Measurements from ENCODE around the gene IL1RAPL2. TPM values are rescaled to one million over a fixed set of nuclear protein-coding genes. Genes with fewer than 3 reads are reported as not detected.

Gene IL1RAPL2
- total RNA-seq, 1 donor from 2014 or later: not detected

DNA sequence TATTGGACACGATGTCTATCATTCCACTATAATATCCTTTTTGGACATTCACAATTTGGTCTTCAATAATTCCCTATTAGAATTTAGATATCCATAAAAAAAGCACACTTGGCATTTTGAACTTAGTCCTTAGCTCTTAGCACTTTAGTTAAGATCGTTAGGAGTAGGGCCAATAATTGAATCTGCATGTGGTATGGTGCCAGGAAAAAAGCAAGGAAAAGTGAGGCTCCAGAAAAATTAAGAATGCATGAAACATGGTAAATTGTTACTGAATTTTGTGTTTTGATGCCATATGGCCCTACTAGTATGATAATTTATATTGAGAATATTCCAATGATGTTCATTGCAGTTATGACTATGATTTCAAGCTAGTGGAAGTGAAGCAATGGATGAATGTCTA lies 708.1 kb downstream of the IL1RAPL2 start:
- no peak for DNase-seq (ENCODE audit: low read depth)
- no peak overlapping the region for H3K4me3 ChIP-seq (ENCODE audit: low read depth, low read length)
- H3K36me3 ChIP-seq (ENCODE audit: control insufficient read depth, insufficient read depth, low read length): no peaks in the 10 kb centered on the region
- H3K27me3 ChIP-seq (ENCODE audit: control insufficient read depth, insufficient read depth, low read length): no peaks in the 10 kb centered on the region
- TF ChIP-seq, protein P1, sequence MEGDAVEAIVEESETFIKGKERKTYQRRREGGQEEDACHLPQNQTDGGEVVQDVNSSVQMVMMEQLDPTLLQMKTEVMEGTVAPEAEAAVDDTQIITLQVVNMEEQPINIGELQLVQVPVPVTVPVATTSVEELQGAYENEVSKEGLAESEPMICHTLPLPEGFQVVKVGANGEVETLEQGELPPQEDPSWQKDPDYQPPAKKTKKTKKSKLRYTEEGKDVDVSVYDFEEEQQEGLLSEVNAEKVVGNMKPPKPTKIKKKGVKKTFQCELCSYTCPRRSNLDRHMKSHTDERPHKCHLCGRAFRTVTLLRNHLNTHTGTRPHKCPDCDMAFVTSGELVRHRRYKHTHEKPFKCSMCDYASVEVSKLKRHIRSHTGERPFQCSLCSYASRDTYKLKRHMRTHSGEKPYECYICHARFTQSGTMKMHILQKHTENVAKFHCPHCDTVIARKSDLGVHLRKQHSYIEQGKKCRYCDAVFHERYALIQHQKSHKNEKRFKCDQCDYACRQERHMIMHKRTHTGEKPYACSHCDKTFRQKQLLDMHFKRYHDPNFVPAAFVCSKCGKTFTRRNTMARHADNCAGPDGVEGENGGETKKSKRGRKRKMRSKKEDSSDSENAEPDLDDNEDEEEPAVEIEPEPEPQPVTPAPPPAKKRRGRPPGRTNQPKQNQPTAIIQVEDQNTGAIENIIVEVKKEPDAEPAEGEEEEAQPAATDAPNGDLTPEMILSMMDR (IDR thresholded peaks at IDR 0.05; ENCODE audit: insufficient read depth, low read length, severe bottlenecking): no peak
- no peak for FAIRE-seq

DNA sequence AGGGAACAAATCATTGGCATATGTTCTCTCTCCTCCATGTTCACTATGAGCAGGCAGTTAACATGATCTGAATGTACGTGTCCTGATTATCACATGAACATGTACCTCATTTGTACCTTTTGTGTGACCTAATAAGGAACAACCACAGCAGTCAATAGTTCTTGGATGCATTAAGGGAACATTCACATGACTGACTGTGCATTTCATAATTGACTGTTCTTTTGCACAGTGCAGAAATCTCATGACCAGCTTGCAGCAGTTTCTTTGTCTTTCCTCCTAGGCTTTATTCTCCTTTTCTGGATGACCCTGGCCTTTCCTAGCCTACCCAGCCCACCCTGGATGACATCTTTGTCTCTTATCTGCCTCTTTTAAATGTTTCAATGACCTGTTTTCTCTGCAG lies 711.1 kb downstream of the IL1RAPL2 start:
- FAIRE-seq: no peak
- Histone ChIP-seq H3K4me3 (ENCODE audit: low read depth, low read length) (no peak overlapping the region), H3K27me3 (ENCODE audit: control insufficient read depth, insufficient read depth, low read length) (no peaks in the 10 kb centered on the region), H3K36me3 (ENCODE audit: control insufficient read depth, insufficient read depth, low read length) (no peaks in the 10 kb centered on the region)
- TF ChIP-seq, protein P1 (IDR thresholded peaks at IDR 0.05; ENCODE audit: insufficient read depth, low read length, severe bottlenecking): no peak
- no peak for DNase-seq (ENCODE audit: low read depth)

DNA sequence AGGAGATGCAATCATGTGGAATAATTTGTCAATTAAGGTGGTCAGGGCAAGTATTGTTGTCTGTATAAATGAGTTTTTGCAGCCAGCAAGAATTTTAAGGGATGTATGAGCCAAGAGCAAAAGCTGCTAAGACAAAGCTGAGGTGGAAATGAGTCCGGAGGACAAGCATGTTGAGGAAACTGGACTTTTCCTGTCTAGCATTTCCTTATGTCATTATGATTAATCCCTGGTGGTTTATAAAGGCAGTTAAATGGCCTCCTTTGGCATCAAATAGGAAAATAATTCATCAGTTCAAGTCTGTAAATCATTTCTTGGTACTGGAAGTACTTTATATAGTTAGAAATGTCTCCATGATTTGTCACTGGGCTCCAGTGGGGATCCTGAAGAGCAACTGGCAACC lies 716.1 kb downstream of the IL1RAPL2 start:
- no peaks in the 10 kb centered on the region for H3K36me3 ChIP-seq (ENCODE audit: control insufficient read depth, insufficient read depth, low read length)
- TF ChIP-seq, protein P1 (IDR thresholded peaks at IDR 0.05; ENCODE audit: insufficient read depth, low read length, severe bottlenecking): no peak
- no peak overlapping the region for H3K4me3 ChIP-seq (ENCODE audit: low read depth, low read length)
- peak; percentile 17 for DNase-seq (ENCODE audit: low read depth)
- FAIRE-seq: no peak
- H3K27me3 ChIP-seq (ENCODE audit: control insufficient read depth, insufficient read depth, low read length): no peaks in the 10 kb centered on the region

DNA sequence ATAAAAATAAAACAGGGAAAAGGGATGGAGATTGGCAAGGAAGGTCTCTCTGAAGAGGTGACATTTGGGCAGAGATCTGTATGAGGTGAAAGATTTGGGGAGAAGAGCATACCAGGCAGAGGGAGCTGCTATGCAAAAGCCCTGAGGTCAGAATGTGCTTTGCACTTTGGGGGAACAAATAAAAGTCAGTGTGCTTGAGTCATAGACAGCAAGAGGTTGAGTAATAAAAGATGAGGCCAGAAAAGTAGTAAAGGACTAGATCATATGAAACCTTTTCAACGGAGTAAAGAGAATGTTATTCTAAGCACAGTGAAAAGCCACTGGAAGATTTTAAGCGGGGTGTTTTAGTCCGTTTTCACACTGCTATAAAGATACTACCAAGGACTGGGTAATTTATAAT lies 731.0 kb downstream of the IL1RAPL2 start:
- FAIRE-seq: no peak
- Histone ChIP-seq H3K36me3 (ENCODE audit: control insufficient read depth, insufficient read depth, low read length) (no peaks in the 10 kb centered on the region), H3K4me3 (ENCODE audit: low read depth, low read length) (no peak overlapping the region), H3K27me3 (ENCODE audit: control insufficient read depth, insufficient read depth, low read length) (no peaks in the 10 kb centered on the region)
- TF ChIP-seq, protein P1 (IDR thresholded peaks at IDR 0.05; ENCODE audit: insufficient read depth, low read length, severe bottlenecking): no peak
- DNase-seq (ENCODE audit: low read depth): peak; percentile 34

DNA sequence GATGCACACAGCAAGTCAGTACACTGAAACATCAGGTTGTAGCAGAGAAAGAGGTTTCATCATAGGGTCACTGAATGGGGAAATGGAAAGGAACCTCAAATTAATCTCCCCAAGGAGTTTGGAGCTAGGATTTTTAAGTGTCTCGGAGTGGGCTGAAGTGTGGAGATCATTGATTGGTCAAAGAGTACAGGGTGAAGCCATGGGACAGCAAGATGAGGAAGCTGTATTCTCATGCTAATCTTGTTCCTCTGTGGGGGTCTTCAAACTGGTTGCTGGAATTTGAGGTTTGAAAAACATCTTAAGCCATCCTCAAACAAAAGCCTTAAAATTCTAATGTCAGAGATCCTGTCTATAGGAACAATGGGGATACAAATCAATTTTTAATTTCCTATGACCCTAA lies 733.3 kb downstream of the IL1RAPL2 start:
- no peaks in the 10 kb centered on the region for H3K36me3 ChIP-seq (ENCODE audit: control insufficient read depth, insufficient read depth, low read length)
- TF ChIP-seq, protein P1 (IDR thresholded peaks at IDR 0.05; ENCODE audit: insufficient read depth, low read length, severe bottlenecking): no peak
- FAIRE-seq (no peak), DNase-seq (ENCODE audit: low read depth) (no peak)
- no peak overlapping the region for H3K4me3 ChIP-seq (ENCODE audit: low read depth, low read length)
- no peaks in the 10 kb centered on the region for H3K27me3 ChIP-seq (ENCODE audit: control insufficient read depth, insufficient read depth, low read length)

DNA sequence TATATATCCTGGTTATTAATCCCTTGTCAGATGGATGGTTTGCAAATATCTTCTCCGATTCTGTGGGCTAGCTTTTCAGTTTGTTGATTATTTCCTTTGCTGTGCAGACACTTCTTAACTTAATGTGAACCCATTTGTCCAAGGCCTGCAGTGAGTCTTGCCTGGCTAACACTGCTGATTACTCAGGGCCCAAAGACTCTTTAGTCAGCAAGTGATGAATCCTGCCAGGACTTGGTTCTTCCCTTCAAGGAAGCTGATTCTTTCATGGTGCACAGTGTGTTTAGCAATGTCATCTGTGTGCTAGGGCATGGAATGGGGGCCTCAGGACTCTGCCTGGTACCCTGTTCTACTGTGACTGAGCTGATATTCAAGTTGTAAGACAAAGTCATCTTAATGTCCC lies 736.2 kb downstream of the IL1RAPL2 start:
- DNase-seq (ENCODE audit: low read depth) (peak; percentile 68), FAIRE-seq (no peak)
- TF ChIP-seq, protein P1 (IDR thresholded peaks at IDR 0.05; ENCODE audit: insufficient read depth, low read length, severe bottlenecking): no peak
- Histone ChIP-seq H3K36me3 (ENCODE audit: control insufficient read depth, insufficient read depth, low read length) (no peaks in the 10 kb centered on the region), H3K4me3 (ENCODE audit: low read depth, low read length) (no peak overlapping the region), H3K27me3 (ENCODE audit: control insufficient read depth, insufficient read depth, low read length) (no peaks in the 10 kb centered on the region)
